ENCODE results near the gene TPRX2.
A peak's percentile ranks its signal among the peaks of the same experiment; 100 is the strongest.
"Not testable (repeated sequence)": the region's sequence is repeated elsewhere in the genome, so short reads cannot be mapped to it uniquely, and the experiment has no call there.

Gene TPRX2, protein sequence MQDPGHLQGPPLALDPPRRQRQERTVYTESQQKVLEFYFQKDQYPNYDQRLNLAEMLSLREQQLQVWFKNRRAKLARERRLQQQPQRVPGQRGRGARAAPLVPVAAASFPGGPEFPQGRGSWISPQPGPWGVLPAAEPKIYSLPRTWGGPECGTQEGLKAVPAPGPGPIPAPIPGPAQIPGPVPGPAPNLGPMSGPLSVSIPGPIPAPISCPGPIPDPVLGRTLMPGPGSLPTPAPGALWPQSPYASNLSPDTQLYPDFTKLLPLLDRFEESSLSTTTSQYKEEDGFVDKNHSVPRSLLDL

DNA sequence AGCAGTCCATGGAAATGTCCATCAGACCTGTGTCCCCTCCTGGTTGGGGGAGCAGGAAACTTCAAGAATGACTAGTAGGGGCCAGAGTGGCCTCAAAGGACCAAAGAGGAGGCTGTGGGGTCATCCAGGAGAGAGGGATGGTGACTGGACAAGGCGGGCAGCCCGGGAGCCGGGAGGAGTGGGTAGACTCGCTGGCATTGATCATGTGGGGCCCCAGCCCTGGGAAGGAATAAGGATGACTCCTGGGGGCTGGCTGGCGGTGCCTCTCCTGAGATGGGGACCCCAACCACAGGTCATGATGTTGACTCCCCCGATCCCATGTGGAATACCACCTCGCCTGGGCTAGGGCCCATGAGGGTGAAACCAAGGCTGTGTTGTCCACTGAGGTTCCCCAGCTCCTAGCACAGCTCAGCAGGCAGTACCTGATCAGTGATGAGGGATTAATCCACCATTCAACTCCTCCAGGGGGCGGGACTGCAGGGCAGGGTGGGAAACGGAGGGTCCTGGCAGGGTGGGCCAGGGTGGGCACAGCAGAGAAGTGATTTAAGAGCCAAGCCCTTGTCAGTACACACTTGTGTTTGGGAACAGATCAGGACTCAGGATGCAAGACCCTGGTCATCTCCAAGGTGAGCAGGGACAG, at the start of gene TPRX2:
Gene TPRX2, plus strand, starts transcription at position 590 of the 640 bp plus-strand sequence. Its CDS starts 12 bp downstream, at position 602.
- DNase-seq: not testable (repeated sequence)

DNA sequence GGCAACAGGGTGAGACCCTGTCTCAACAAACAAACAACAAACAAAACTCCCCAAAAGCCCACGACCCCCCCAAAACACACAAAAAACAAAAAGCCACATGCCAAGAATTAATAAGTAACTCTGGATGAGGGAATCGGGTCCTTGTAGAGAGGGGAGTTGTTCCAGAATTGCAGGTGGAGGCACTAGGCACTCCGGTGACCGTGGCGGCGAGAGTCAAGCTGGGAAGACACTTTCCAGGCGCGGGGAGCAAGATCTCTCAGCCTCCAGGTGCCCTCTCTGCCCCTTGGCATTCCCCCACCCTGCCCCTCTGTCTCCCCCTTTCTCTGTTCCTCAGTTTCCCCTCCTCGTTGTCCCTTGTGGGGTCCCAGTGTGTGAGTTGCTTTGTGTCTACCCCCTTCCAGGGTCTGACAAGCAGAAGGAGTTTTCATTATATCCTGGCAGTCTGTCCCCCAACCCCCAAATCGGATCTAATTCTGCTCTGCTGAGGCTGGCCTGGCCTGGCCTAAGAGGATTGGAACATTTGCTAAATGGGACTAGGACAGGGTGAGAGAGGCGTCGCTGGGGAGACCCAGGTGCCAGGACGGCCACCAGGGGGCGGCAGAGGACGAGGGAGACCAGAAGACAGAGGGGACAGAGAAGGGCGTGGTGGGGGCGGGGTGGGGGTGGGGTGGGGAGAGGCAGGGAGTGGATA, 45.6 kb upstream of the TPRX2 start:
- DNase-seq: peak; percentile 88

DNA sequence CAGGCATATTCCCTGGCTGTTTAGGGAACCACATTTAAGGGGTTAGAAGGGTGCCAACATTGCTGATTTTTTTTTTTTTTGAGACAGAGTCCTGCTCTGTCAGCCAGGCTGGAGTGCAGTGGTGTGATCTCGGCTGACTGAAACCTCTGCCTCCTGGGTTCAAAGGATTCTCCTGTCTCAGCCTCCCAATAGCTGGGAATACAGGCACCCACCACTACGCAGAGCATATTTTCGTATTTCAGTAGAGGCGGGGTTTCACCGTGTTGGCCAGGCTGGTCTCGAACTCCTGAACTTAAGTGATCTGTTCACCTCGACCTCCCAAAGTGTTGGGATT, 45.1 kb upstream of the TPRX2 start:
- DNase-seq: no peak

DNA sequence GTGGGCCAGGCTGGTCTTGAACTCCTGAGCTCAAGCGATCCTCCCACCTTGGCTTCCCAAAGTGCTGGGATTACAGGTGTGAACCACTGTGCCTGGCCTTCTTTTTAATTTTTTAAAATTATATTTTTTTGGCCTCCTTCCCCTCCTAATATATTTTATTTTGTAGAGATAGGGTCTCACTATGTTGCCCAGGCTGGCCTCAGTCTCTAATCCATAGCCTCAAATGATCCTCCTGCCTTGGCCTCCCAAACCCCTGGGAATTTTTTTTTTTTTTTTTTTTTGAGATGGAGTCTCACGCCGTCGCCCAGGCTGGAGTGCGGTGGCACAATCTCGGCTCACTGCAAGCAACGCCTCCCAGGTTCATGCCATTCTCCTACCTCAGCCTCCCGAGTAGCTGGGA, 42.8 kb upstream of the TPRX2 start:
- DNase-seq: not testable (repeated sequence)

DNA sequence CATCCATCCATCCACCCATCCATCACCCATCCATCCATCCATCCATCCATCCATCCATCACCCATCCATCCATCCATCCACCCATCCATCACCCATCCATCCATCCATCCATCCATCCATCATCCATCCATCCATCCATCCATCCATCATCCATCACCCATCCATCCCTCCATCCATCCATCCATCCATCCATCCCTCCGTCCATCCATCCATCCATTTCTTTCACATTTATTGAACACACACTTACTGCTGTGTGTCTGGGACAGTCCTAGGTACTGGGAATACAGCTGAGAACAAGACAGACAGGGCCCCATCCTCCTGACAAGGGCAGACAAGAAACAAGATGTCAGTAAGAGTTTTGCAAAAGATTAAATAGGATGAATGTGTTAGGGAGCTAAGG, 40.8 kb upstream of the TPRX2 start:
- not testable (repeated sequence) for DNase-seq

DNA sequence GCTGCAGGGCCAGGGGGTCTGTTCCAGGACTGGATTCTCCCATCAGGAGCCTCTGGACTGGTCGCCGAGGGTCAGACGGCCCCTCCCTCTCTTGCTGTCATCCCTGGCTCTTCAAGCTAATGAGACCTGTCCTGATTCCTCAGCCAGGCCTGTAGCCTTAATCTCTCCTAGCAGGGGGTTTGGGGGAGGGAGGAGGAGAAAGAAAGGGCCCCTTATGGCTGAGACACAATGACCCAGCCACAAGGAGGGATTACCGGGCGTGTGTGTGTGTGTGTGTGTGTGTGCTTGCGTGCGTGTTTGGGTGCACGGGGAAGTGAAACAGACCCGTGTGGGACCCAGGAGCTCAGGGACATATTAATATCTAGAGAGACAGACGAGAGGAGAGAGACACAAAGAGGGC, 39.2 kb upstream of the TPRX2 start:
- no peak for DNase-seq

DNA sequence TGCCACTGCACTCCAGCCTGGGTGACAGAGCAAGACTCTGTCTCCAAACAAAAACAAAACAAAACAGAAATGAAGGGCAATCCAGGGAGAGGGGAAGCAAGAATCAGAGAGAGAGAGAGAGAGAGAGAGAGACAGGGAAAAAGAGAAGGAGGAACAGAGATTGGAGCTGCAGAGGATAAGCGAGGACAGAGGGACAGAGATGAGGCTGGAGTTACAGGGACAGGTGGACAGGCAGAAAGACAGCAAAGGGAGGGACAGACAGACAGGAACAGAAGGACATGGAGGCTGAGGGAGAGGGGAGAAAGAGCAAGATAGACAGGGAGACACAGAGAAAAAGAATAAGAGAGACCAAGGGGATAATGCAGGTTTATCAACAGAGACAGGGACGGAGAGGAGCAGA, 38.6 kb upstream of the TPRX2 start:
- no peak for DNase-seq

DNA sequence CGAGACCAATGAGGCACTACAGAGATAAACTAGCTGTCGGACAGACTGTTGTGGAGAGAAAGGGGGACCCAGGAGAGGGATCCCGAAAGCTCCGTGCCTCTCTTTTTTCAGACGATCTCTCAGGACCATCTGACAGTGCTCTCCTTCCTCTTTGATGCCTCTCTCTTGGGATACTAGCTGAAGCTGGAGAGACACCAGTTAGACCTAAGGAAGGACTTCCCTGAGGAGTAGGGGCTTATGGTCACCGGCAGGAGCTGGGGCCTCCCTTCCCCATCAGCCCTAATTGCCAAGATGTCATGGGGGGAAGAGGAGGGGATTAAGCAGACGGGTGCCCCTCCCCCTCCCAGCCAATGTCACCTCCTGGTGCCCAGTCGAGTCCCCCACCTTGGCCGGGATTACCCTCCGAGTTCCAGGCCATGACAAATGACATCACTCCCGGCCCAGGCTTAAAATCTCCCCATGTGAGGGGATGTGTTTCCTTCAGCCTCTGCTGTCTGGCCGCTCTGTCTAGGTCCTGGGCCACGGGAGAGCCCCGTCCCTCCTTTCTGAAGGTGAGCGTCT, 37.5 kb upstream of the TPRX2 start, which contains the start of gene CRX:
Gene CRX, plus strand, starts transcription at position 478 of the 561 bp plus-strand sequence. CDS start 12,507 bp downstream, outside the sequence.
- DNase-seq: no peak

DNA sequence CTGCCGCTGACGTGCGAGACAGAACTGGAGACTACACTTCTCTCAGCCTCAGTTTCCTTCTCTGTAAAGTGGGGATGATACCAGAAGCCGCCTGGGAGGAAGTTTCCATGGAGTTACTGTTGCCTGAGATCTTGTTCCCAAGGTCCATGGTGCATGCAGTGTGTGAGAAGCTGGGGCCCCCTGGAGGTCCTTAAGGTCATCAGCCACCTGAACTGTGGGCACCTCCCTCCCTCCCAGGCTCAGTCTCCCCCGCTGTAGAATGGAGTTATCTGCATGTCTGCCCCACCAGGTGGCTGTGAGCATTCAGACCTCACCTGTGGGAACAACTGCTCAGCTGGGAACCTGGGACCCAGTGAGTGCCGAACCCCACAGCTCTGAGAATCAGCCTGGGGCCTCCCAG, 34.6 kb upstream of the TPRX2 start:
- no peak for DNase-seq

DNA sequence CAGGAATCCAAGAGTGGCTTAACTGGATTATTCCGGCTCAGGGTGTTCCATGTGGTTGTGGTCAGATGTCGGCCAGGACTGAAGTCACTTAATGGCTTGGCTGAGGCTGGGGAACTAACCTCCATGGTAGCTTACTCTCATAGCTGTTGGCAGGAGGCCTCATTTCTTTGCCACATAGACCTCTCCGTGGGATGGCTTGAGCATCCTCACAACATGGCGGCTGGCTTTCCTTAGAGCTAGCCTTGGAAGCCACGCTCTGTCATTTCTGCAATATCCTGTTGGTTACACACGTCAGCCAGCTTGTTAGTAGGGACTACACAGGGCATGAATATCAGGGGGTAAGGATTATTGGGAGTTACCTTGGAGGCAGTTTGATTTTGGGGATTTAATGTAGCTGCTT, 32.2 kb upstream of the TPRX2 start:
- no peak for DNase-seq

DNA sequence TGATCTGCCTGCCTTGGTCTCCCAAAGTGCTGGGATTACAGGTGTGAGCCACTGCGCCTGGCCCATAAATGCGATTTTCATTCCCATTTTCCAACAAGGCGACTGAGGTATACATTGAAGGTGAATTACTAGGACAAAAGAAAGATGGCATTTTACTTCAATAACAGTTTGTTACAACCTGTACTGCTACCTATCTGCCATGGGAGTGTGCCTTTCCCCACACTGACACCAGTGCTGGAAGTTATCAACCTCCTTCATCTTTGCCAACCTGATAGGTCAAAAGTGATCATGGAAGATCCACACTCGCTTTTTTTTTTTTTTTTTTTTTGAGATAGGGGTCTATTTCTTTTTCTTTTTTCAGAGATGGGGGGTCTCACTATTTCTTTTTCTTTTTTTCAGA, 26.3 kb upstream of the TPRX2 start:
- no peak for DNase-seq

DNA sequence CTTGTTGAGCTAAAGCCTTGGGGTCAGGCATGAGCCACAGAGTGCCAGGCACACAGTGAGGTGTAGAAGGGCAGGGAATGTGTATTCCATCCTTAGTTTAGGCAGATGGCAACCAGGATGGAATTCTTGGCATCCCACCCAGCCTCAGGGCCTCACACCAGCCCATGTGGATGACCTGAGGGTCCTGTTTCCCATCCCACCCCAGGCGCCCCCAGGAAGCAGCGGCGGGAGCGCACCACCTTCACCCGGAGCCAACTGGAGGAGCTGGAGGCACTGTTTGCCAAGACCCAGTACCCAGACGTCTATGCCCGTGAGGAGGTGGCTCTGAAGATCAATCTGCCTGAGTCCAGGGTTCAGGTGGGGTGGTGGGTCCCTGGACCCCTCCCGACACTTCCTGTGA, 23.0 kb upstream of the TPRX2 start:
- DNase-seq: no peak

DNA sequence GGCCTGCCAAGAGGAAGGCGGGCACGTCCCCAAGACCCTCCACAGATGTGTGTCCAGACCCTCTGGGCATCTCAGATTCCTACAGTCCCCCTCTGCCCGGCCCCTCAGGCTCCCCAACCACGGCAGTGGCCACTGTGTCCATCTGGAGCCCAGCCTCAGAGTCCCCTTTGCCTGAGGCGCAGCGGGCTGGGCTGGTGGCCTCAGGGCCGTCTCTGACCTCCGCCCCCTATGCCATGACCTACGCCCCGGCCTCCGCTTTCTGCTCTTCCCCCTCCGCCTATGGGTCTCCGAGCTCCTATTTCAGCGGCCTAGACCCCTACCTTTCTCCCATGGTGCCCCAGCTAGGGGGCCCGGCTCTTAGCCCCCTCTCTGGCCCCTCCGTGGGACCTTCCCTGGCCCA, 19.6 kb upstream of the TPRX2 start:
- no peak for DNase-seq

DNA sequence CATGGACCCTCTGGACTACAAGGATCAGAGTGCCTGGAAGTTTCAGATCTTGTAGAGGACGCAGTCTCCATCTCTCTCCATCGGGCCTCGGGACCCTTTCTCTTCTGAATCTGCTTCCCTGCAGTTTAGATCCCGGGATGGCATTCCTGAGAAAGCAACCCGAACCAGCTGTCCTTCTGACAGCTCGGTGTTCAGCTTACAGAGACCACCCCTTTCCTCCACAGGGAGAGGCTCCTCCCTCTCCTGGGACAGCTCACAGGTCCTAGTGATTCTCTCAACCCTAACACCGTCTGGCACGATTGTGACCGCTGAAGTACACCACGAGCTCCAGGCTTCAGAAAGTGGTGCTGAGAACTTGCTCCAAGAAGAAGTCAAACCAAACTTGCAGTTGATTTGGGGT, 19.1 kb upstream of the TPRX2 start:
- DNase-seq: no peak

DNA sequence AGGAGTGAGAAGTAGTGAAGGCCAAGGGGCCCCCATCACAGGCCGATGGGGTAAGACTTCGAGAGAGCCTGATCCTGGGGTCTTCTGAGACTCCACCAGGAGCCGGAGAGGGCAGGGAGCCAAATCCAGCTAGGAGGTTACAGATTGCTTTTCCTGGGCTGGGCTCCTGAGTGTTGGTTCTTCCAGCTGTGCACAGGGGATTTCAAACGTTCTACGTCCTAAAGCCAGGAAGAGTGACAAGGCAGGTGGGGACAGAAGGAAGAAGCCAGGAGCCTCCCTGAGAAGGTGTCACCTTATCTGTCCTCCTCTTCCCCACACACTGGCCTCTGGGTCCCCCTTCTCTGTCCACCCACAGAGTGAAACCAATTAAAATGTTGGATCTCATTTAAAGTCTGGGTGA, 16.1 kb upstream of the TPRX2 start:
- no peak for DNase-seq

DNA sequence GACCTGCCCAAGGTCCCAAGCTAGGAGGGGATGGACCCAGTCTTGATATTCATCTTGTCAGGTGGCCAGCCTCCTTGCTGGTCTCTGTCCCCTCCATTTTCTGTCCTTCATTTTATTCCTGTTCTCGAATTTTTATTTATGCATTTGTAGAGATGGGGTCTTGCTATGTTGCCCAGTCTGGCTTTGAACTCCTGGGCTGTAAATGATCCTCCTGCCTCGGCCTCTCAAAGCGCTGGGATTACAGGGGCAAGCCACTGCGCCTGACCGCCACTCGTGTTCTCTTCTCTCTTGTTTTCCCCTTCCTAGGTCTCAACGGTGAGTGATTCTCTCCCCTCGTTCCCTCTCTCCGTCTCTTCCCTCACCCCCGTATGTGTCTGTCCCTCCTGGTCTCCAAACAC, 10.6 kb upstream of the TPRX2 start:
- DNase-seq: no peak

DNA sequence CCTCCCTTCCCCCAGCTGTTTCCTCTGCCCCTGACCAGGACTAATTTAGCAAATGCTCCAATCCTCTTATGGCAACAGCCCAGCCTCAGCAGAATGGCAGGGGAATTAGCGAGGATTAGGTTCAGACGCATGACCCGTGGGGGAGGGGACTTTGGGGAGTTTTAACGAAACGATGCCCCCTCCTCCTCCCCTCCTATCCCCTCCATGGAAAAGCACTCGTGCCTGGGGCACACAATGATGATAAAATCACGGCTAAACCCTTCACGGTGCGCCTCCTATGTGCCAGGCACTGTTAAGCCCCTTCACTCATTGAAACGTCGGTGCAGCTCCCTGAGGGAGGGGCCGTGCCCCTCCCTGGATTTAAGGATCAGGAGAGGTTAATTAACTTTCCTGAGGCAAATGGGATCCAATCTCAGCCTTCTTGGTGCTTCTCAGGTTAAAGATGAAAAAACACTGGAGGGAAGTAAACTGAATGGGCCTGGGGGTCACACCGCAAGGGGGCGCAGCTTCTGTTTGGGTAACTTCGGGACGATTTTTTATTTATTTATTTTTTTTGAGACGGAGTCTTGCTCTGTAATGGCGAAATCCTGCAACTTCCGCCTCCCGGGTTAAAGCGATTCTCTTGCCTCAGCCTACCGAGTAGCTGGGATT, 10.1 kb upstream of the TPRX2 start:
- DNase-seq: peak; percentile 67

DNA sequence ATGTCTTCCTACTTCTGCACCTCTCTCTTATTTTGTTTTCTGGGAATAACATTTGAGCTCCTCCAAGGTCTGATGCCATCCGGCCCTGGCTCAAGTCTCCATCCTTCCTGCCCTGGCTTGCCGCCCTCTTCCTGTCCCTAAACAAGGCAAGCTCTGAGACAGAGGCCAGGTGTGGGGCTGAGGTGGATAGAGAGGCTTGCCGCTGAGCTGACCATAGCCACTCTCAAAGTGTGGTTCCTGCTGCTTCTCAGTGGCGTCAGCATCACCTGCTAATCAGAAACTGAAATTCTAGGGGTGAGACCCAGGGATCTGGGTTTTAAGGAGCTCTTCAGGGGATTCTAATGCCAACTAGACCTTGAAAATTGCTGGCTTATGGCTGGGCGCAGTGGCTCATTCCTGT, 6.0 kb upstream of the TPRX2 start:
- DNase-seq: no peak

DNA sequence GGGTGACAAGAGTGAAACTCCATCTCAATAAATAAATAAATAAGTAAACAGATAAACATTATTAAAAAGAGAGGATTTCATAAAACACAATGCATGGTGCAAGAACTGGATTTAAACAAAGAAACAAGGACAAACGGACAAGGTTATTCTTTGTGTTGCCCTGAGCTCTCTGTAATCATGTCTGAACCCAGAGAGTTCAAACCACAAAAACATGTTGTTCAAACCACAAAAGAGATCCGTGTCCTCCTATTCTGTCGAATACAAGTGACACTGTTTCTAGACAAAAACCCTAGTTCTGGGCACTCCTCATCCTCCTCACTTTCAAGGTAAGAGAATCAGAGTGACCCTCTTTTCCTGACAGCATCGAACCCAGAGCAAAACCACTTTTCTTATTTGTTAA, 4.6 kb upstream of the TPRX2 start:
- DNase-seq: no peak

DNA sequence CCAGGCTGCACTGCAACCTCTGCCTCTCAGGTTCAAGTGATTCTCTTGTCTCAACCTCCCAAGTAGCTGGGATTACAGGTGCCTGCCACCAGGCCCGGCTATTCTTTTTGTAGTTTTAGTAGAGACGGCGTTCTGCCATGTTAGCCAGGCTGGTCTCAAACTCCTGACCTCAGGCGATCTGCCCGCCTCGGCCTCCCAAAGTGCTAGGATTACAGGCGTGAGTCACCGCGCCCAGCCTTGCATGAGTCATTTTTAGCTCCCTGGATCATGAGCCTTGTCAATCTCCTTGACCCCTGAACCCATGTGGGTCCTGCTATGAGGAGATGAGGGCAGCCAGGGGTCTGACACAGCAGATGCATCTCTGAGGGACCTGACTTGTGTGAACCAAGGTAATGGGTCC, 804 bp upstream of the TPRX2 start:
- DNase-seq: not testable (repeated sequence)

DNA sequence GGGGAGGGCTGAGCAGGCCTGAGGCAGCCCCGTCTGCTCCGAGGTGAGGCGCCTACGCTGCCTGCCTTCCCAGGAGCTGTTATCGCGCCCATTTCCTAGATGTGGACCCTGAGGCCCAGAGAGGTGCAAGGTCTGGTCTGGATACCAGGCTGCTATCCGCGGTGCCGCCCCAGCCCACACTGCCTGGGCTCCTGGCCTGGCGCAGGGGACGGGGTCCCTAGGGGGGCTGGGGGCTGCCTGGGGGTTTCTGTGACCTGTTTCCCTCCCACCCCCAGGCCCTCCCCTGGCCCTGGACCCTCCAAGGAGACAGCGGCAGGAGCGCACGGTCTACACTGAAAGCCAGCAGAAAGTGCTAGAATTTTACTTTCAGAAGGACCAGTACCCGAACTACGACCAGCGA, 803 bp downstream of the TPRX2 start:
- DNase-seq: not testable (repeated sequence)

DNA sequence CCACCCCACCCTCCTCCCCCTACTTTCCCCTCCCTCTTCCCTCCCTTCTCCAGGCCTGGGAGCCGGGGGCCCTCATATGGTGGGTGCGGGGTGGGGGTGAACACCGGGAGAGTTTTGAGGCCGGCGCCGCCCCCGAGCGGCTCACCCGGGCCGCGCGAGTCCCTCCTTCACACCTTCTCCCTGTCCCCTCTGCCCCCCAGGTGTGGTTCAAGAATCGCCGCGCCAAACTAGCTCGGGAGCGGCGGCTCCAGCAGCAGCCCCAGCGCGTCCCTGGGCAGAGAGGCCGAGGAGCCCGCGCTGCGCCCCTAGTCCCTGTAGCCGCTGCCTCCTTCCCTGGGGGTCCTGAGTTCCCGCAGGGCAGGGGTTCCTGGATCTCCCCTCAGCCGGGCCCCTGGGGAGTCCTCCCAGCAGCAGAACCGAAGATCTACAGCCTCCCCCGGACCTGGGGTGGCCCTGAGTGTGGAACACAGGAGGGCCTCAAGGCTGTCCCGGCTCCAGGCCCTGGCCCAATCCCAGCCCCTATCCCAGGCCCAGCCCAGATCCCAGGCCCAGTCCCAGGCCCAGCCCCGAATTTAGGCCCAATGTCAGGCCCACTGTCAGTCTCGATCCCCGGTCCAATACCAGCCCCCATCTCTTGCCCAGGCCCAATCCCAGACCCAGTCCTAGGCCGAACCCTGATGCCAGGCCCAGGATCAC, 1.7 kb downstream of the TPRX2 start:
- DNase-seq: no peak

DNA sequence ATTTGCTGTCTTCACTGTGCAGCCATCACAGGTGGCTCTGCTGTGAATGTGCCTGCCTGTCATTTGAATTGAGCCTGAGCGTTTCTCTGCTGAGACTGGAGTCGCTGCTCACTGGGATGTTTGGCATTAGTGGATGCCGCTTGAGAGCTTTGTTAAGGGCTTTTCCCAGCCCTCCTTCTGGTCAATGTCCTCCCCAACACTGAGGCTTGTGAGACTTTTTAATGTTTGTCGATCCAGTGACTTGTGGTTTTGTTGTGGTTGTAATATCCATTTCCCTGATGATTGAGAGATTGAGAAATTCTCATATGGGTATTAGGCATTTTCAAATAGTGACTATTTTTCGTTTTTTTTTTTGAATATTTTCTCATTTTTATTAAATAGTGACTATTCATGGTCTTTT, 2.6 kb downstream of the TPRX2 start:
- DNase-seq: no peak

Data from stimulated activated CD4-positive, alpha-beta T cell treated with anti-CD3 and anti-CD28 coated beads, Interleukin-15, amount 100 ng/mL, for 24 hours (primary cell).